HepG2 (cell line): ENCODE results near the gene BTBD19. TPM values are rescaled to one million over a fixed set of nuclear protein-coding genes. Genes with fewer than 3 reads are reported as not detected.

ENCODE experiments used
- ATAC-seq: fragments of 200-7000 bp; cut with Tn5 transposase; 3 replicates; pipeline ENCODE4 v1.9.1; 2020; ENCODE audit warnings: mild to moderate bottlenecking, moderate library complexity
- BruUV-seq: library from RNA; stranded (reverse); fragments of 400-500 nt; replicated peaks from 2 replicates; lab custom pipeline; 2021; lab: Mats Ljungman, UMichigan
- CTCF ChIA-PET: fragments of 300-600 bp; formaldehyde crosslinking; extraction: SDS; loops from one replicate; lab custom pipeline; 2021; ENCODE audit warnings: low total read pairs, inconsistent platforms, low intra/inter-chr PET ratio; lab: Yijun Ruan, JAX
- POLR2A ChIA-PET: fragments of 350-600 bp; sonication (Branson Sonifier 250); formaldehyde crosslinking; loops from one replicate; lab custom pipeline; 2020; ENCODE audit warnings: antibody characterized with exemption, inconsistent platforms; lab: Yijun Ruan, JAX
- DNase-seq: peaks from one replicate; pipeline ENCODE4 v3.0.0-alpha.2; 2015; ENCODE audit warnings: low spot score
- FAIRE-seq: peaks from 3 replicates; lab custom pipeline; 2011; peaks lifted over from hg19 to GRCh38; lab: Jason Lieb, UNC
- H2AFZ ChIP-seq: one replicate; pipeline ENCODE4 v1.6.1; 2011; ENCODE audit warnings: low read length, inconsistent platforms
- H3K27ac ChIP-seq: fragments of 300-600 bp; 3 replicates; pipeline ENCODE4 v1.8.0; 2011; ENCODE audit warnings: mixed run types, mild to moderate bottlenecking, mixed read lengths, low read length, inconsistent platforms; ENCODE audit not compliant: insufficient read depth; ENCODE audit errors: extremely low read length
- H3K27me3 ChIP-seq, 2 experiments: fragments of 200-600 bp in 1 of 2; 2 replicates in 1 of 2; 3 replicates in 1 of 2; pipeline versions ENCODE4 v1.6.0 to v1.8.0; 2011; ENCODE audit warnings: low read length in 2 of 2, mild to moderate bottlenecking in 2 of 2, moderate library complexity in 2 of 2, inconsistent platforms in 1 of 2; ENCODE audit not compliant: insufficient read depth in 2 of 2, control insufficient read depth in 1 of 2
- H3K36me3 ChIP-seq, 2 experiments: fragments of 200-600 bp in 1 of 2; replicated peaks in 1 of 2; 2 replicates in 1 of 2; 3 replicates in 1 of 2; pipeline versions ENCODE4 v1.5.1 to v1.8.0; 2011; ENCODE audit warnings: low read length in 2 of 2, inconsistent platforms in 1 of 2; ENCODE audit not compliant: insufficient read depth in 2 of 2, control insufficient read depth in 1 of 2
- H3K4me1 ChIP-seq: 2 replicates; pipeline ENCODE4 v1.5.1; 2012; ENCODE audit warnings: low read length, inconsistent platforms; ENCODE audit not compliant: insufficient read depth
- H3K4me2 ChIP-seq: 2 replicates; pipeline ENCODE4 v1.6.0; 2011; ENCODE audit warnings: low read depth, low read length, inconsistent platforms
- H3K4me3 ChIP-seq, 3 experiments: fragments of 200-600 bp in 1 of 3; sonication (generic), shearing (Covaris generic) in 1 of 3; replicated peaks in 1 of 3; 2 replicates each; pipeline ENCODE4 v1.5.1; 2011 to 2016; ENCODE audit warnings: low read length in 3 of 3, inconsistent platforms in 2 of 3, low read depth in 2 of 3, mild to moderate bottlenecking in 2 of 3, control low read depth in 1 of 3, mixed read lengths in 1 of 3; ENCODE audit not compliant: insufficient read depth in 1 of 3
- H3K79me2 ChIP-seq: one replicate; pipeline ENCODE4 v1.6.1; 2011; ENCODE audit warnings: low read length, inconsistent platforms; ENCODE audit not compliant: insufficient read depth
- H3K9ac ChIP-seq: 2 replicates; pipeline ENCODE4 v1.6.0; 2011; ENCODE audit warnings: mild to moderate bottlenecking, low read depth, low read length, inconsistent platforms; ENCODE audit not compliant: insufficient read depth
- H3K9me3 ChIP-seq: 2 replicates; pipeline ENCODE4 v1.5.1; 2012; ENCODE audit warnings: mild to moderate bottlenecking, low read length
- H4K20me1 ChIP-seq: 2 replicates; pipeline ENCODE4 v1.6.0; 2011; ENCODE audit warnings: inconsistent platforms, mild to moderate bottlenecking, low read length, moderate library complexity; ENCODE audit not compliant: insufficient read depth
- ATF7 ChIP-seq, 2 experiments: fragments of 450-650 bp in 1 of 2; sonication (generic) in 1 of 2; formaldehyde crosslinking in 1 of 2; IDR thresholded peaks; 2 replicates each; pipeline versions ENCODE4 v1.4.0 to v1.6.1; 2016 to 2020; ENCODE audit warnings: antibody characterized with exemption in 1 of 2, mild to moderate bottlenecking in 1 of 2, missing genetic modification reagents in 1 of 2
- CENPX ChIP-seq: sonication (generic); formaldehyde crosslinking; IDR thresholded peaks from 2 replicates; pipeline ENCODE4 v1.9.0; 2021; ENCODE audit warnings: mild to moderate bottlenecking, missing genetic modification reagents, moderate library complexity
- CREB1 ChIP-seq, 2 experiments: fragments of 450-650 bp in 1 of 2; IDR thresholded peaks; 2 replicates each; pipeline ENCODE4 v1.6.1; 2016 to 2017; ENCODE audit warnings: control low read depth in 1 of 2, mild to moderate bottlenecking in 1 of 2, missing compliant biosample characterization in 1 of 2, missing genetic modification characterization in 1 of 2
- EEA1 ChIP-seq: sonication (generic); formaldehyde crosslinking; IDR thresholded peaks from 2 replicates; pipeline ENCODE4 v1.5.1; 2020; ENCODE audit warnings: mild to moderate bottlenecking, missing genetic modification reagents, borderline replicate concordance
- KDM5A ChIP-seq: fragments of 200-600 bp; sonication (generic); IDR thresholded peaks from 2 replicates; pipeline ENCODE4 v1.7.0; 2018; ENCODE audit warnings: antibody characterized with exemption, mild to moderate bottlenecking, low read length, borderline replicate concordance
- TEF ChIP-seq: sonication (generic); formaldehyde crosslinking; IDR thresholded peaks from 2 replicates; pipeline ENCODE4 v1.5.0; 2020; ENCODE audit warnings: missing genetic modification reagents
- TRIM22 ChIP-seq: fragments of 450-650 bp; IDR thresholded peaks from 2 replicates; pipeline ENCODE4 v1.6.1; 2017
- ZBTB33 ChIP-seq: sonication (generic); formaldehyde crosslinking; IDR thresholded peaks from 2 replicates; pipeline ENCODE4 v1.4.0; 2020; ENCODE audit warnings: missing genetic modification reagents
- ZNF235 ChIP-seq: sonication (generic); formaldehyde crosslinking; IDR thresholded peaks from 2 replicates; pipeline ENCODE4 v1.8.1; 2023; ENCODE audit warnings: mild to moderate bottlenecking, missing genetic modification reagents, borderline replicate concordance
- ZNF788 ChIP-seq: sonication (generic); formaldehyde crosslinking; IDR thresholded peaks from 2 replicates; pipeline ENCODE4 v1.5.0; 2020; ENCODE audit warnings: mild to moderate bottlenecking, missing genetic modification reagents, borderline replicate concordance
- WGBS: methylation state at CpG from one replicate; pipeline ENCODE4 v1.1.6; 2017; ENCODE audit warnings: low lambda C conversion rate; 5-methylcytosine and 5-hydroxymethylcytosine counted together
- in situ Hi-C: cut with HindIII; loops from 2 replicates; pipeline ENCODE4 v1.10.0; 2017; ENCODE audit warnings: low pct_unique_long_range_greater_than_20kb; ENCODE audit not compliant: extremely low pct_ligation_motif_present
- intact Hi-C: fragments of 100-400 bp; cut with micrococcal nuclease; formaldehyde crosslinking; loops from one replicate; pipeline ENCODE4 v1.10.0; 2022; ENCODE audit not compliant: unreplicated experiment
- polyA plus RNA-seq, 8 experiments: library from polyadenylated mRNA; depleted of rRNA in 3 of 8; stranded (reverse) in 7 of 8; unstranded in 1 of 8; fragments of >200 nt; fragmentation: Illumina TruSeq in 4 of 8; extraction: Trizol in 4 of 8; gene quantifications; 2 replicates each; pipeline versions ENCODE4 v1.2.1 to v1.2.3, GENCODE V29; 2011 to 2016; ENCODE audit warnings: low read depth in 4 of 8, missing spikeins in 1 of 8, mixed read lengths in 1 of 8; ENCODE audit not compliant: insufficient read depth in 1 of 8
- total RNA-seq, 5 experiments: library from RNA; depleted of rRNA; stranded (reverse); fragments of >200 nt; fragmentation: Illumina TruSeq; extraction: Trizol; gene quantifications; 2 replicates each; pipeline ENCODE4 v1.2.3, GENCODE V29; 2016; ENCODE audit warnings: low read depth in 1 of 5

BTBD19 gene
- total and polyA plus RNA-seq, 2 of the 13 experiments (the other 11 are each of a cell fraction or from before 2014, with no cell fraction given): 2.7 to 6.7 TPM

GRCh38 chr1:44759077-44759476 is 49.2 kb upstream of the BTBD19 start:
- intact Hi-C loops: no loop called here
- Histone ChIP-seq H3K4me3 (no peak overlapping the region), H4K20me1 (no peaks in the 10 kb centered on the region), H2AFZ (no peak overlapping the region), H3K4me1 (no peaks in the 10 kb centered on the region), H3K27ac (no peak overlapping the region), H3K4me2 (no peak overlapping the region), H3K36me3 (peaks cover 49 to 87% of the 10 kb centered on the region in 2 experiments), H3K9me3 (no peaks in the 10 kb centered on the region), H3K79me2 (no peaks in the 10 kb centered on the region), H3K9ac (no peak overlapping the region), H3K27me3 (no peaks in the 10 kb centered on the region)
- ChIA-PET POLR2A (no interaction called here), CTCF (no interaction called here)
- no peak for FAIRE-seq
- no TSS peak for BruUV-seq
- DNase-seq: no peak
- in situ Hi-C loops: no loop called here
- no peak for ATAC-seq
- WGBS: 91% methylated on average over 11 of the region's 11 CpGs
- TF ChIP-seq ZBTB33 (CRISPR knock-in tag) (no peak), CENPX (CRISPR knock-in tag) (no peak), EEA1 (CRISPR knock-in tag) (no peak), TRIM22 (no peak), CREB1 (IDR thresholded peaks at IDR 0.05) (peak; percentile 55; the same call in 1 of the 2 replicates), CREB1 (CRISPR knock-in tag; IDR thresholded peaks at IDR 0.05) (no peak), ZNF788 (no peak), KDM5A (no peak), TEF (CRISPR knock-in tag) (no peak), ATF7 (IDR thresholded peaks at IDR 0.05) (peak; percentile 89), ATF7 (CRISPR knock-in tag; IDR thresholded peaks at IDR 0.05) (no peak), ZNF235 (CRISPR knock-in tag) (no peak)
- TF ChIP-seq, all 625 proteins: peak for 2
